SK-N-SH treated with all-trans-retinoic acid at 6 μM for 48 hours (cell line): ENCODE measurements around the gene CDK12.

ENCODE experiments used
- ATAC-seq: fragments of 200-7000 bp; cut with Tn5 transposase; 3 replicates; pipeline ENCODE4 v1.9.1; 2020; ENCODE audit warnings: mild to moderate bottlenecking, moderate library complexity
- CSDC2 ChIP-seq: fragments of 250-450 bp; sonication (Bioruptor Pico); IDR thresholded peaks from 2 replicates; pipeline ENCODE4 v1.5.0; 2020; ENCODE audit warnings: mild to moderate bottlenecking, moderate library complexity
- PATZ1 ChIP-seq: fragments of 250-450 bp; sonication (Bioruptor Pico); IDR thresholded peaks from 2 replicates; pipeline ENCODE4 v1.8.0; 2020; ENCODE audit warnings: mild to moderate bottlenecking, moderate library complexity, borderline replicate concordance
- SNAI2 ChIP-seq: fragments of 250-450 bp; sonication (Bioruptor Pico); IDR thresholded peaks from 2 replicates; pipeline ENCODE4 v1.5.0; 2020; ENCODE audit warnings: mild to moderate bottlenecking, moderate library complexity
- ZFP30 ChIP-seq: fragments of 450-650 bp; formaldehyde crosslinking; IDR thresholded peaks from 2 replicates; pipeline ENCODE4 v1.5.0; 2022; ENCODE audit warnings: mild to moderate bottlenecking, moderate library complexity
- ZNF8 ChIP-seq: fragments of 450-650 bp; formaldehyde crosslinking; IDR thresholded peaks from 2 replicates; pipeline ENCODE4 v1.5.0; 2020; ENCODE audit warnings: mild to moderate bottlenecking, moderate library complexity

The CDK12 gene

GRCh38 chr17:39582658-39583057, 121.4 kb downstream of the CDK12 start:
- TF ChIP-seq CSDC2 (CRISPR knock-in tag): no peak
- no peak for TF ChIP-seq SNAI2
- TF ChIP-seq PATZ1 (CRISPR knock-in tag): no peak
- no peak for TF ChIP-seq ZFP30 (CRISPR knock-in tag)
- no peak for TF ChIP-seq ZNF8 (CRISPR knock-in tag)
- no peak for ATAC-seq
